ENCODE results near the gene SLC25A13.
"Not testable (repeated sequence)": the region's sequence is repeated elsewhere in the genome, so short reads cannot be mapped to it uniquely, and the experiment has no call there.

DNA sequence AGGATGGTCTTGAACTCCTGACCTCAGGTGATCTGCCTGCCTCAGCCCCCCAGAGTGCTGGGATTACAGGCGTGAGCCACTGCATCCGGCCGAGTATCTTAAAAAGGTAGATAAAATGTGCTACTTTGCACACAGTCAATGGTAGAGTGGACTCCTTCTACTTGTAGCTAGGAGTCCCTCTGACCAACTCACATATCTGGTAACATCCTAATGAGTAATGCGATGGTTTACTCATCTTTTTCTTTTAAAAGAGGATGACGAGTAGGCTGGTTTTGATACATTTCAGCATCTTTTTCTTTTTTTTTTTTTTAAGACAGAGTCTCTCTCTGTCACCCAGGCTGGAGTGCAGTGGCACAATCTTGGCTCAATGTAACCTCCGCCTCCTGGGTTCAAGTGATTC lies 167.4 kb downstream of the SLC25A13 start:
- TF ChIP-seq, protein P1, sequence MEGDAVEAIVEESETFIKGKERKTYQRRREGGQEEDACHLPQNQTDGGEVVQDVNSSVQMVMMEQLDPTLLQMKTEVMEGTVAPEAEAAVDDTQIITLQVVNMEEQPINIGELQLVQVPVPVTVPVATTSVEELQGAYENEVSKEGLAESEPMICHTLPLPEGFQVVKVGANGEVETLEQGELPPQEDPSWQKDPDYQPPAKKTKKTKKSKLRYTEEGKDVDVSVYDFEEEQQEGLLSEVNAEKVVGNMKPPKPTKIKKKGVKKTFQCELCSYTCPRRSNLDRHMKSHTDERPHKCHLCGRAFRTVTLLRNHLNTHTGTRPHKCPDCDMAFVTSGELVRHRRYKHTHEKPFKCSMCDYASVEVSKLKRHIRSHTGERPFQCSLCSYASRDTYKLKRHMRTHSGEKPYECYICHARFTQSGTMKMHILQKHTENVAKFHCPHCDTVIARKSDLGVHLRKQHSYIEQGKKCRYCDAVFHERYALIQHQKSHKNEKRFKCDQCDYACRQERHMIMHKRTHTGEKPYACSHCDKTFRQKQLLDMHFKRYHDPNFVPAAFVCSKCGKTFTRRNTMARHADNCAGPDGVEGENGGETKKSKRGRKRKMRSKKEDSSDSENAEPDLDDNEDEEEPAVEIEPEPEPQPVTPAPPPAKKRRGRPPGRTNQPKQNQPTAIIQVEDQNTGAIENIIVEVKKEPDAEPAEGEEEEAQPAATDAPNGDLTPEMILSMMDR (conservative IDR thresholded peaks at IDR 0.05; ENCODE audit: low read depth, low read length): not testable (repeated sequence)
- not testable (repeated sequence) for TF ChIP-seq POLR2A (IDR thresholded peaks at IDR 0.05; ENCODE audit: low read depth, low read length); MAZ (IDR thresholded peaks at IDR 0.05; ENCODE audit: borderline replicate concordance, low read depth, low read length); SMC3 (IDR thresholded peaks at IDR 0.05; ENCODE audit: low read depth, low read length); BHLHE40 (IDR thresholded peaks at IDR 0.05; ENCODE audit: low read depth, low read length); RFX5 (IDR thresholded peaks at IDR 0.05; ENCODE audit: low read depth, low read length)

Data from IMR-90 (cell line).